Chondrocyte (in vitro differentiated cells): Measurements from ENCODE around the gene MTG2. TPM values are rescaled to one million over a fixed set of nuclear protein-coding genes. Genes with fewer than 3 reads are reported as not detected.

Experiments used
- DNase-seq: peaks from one replicate; pipeline ENCODE4 v3.0.0; 2021; ENCODE audit warnings: mixed read lengths, low spot score
- H3K27ac Mint-ChIP-seq: one replicate; pipeline ENCODE4 v1.8.0; 2021; ENCODE audit warnings: mild to moderate bottlenecking, moderate library complexity, mixed read lengths; ENCODE audit not compliant: unreplicated experiment
- H3K27me3 Mint-ChIP-seq: 2 replicates; pipeline ENCODE4 v1.8.0; 2021; ENCODE audit warnings: low read depth, mixed read lengths
- H3K36me3 Mint-ChIP-seq: 2 replicates; pipeline ENCODE4 v1.8.0; 2021; ENCODE audit warnings: low read depth, mixed read lengths
- H3K4me1 Mint-ChIP-seq: 2 replicates; pipeline ENCODE4 v1.8.0; 2021; ENCODE audit warnings: low read depth, mild to moderate bottlenecking, mixed read lengths
- H3K4me3 Mint-ChIP-seq: one replicate; pipeline ENCODE4 v1.8.0; 2021; ENCODE audit warnings: mild to moderate bottlenecking, moderate library complexity, mixed read lengths; ENCODE audit not compliant: unreplicated experiment
- H3K9me3 Mint-ChIP-seq: 2 replicates; pipeline ENCODE4 v1.8.0; 2021; ENCODE audit warnings: low read depth, mixed read lengths
- CTCF ChIP-seq: fragments of 200-600 bp; sonication (generic); IDR thresholded peaks from 2 replicates; pipeline ENCODE4 v1.5.0; 2021; ENCODE audit warnings: antibody characterized with exemption, mild to moderate bottlenecking, moderate library complexity
- total RNA-seq: library from RNA; stranded (reverse); gene quantifications from 3 replicates; pipeline ENCODE4 v1.2.1, GENCODE V29; 2021

The MTG2 gene
- total RNA-seq, 1 donor from 2014 or later = 22.3 TPM

GRCh38 chr20:62160253-62160652, 22.6 kb upstream of the MTG2 start:
- no peaks in the 10 kb centered on the region for H3K9me3 Mint-ChIP-seq
- H3K27ac Mint-ChIP-seq = no peak overlapping the region
- peaks cover 20% of the 10 kb centered on the region for H3K4me1 Mint-ChIP-seq
- no peak for DNase-seq
- no peak for TF ChIP-seq CTCF
- no peak overlapping the region for H3K4me3 Mint-ChIP-seq
- H3K36me3 Mint-ChIP-seq = peaks cover 6% of the 10 kb centered on the region
- H3K27me3 Mint-ChIP-seq = no peaks in the 10 kb centered on the region

- no peak overlapping the region for H3K27ac Mint-ChIP-seq
- no peak for TF ChIP-seq CTCF
- H3K27me3 Mint-ChIP-seq = no peaks in the 10 kb centered on the region
- peaks cover 8% of the 10 kb centered on the region for H3K36me3 Mint-ChIP-seq
- DNase-seq = no peak
- no peak overlapping the region for H3K4me3 Mint-ChIP-seq
- peaks cover 13% of the 10 kb centered on the region for H3K4me1 Mint-ChIP-seq
- H3K9me3 Mint-ChIP-seq = no peaks in the 10 kb centered on the region
Measured at GRCh38 chr20:62160876-62161275, 22.0 kb upstream of the MTG2 start.

- TF ChIP-seq CTCF = no peak
- Mint-ChIP-seq H3K9me3 (no peaks in the 10 kb centered on the region), H3K27ac (no peak overlapping the region), H3K4me1 (peaks cover 9% of the 10 kb centered on the region), H3K4me3 (no peak overlapping the region), H3K27me3 (no peaks in the 10 kb centered on the region), H3K36me3 (peaks cover 11% of the 10 kb centered on the region)
- no peak for DNase-seq
Measured at GRCh38 chr20:62161347-62161746, 21.5 kb upstream of the MTG2 start.

- Mint-ChIP-seq H3K4me1 (peaks cover 9% of the 10 kb centered on the region), H3K36me3 (peaks cover 12% of the 10 kb centered on the region), H3K27ac (no peak overlapping the region), H3K4me3 (no peak overlapping the region), H3K9me3 (no peaks in the 10 kb centered on the region), H3K27me3 (no peaks in the 10 kb centered on the region)
- TF ChIP-seq CTCF = no peak
- DNase-seq = no peak
Measured at GRCh38 chr20:62162765-62163484, 19.9 kb upstream of the MTG2 start.

- no peak overlapping the region for H3K4me3 Mint-ChIP-seq
- H3K36me3 Mint-ChIP-seq = peaks cover 15% of the 10 kb centered on the region
- H3K9me3 Mint-ChIP-seq = no peaks in the 10 kb centered on the region
- no peak overlapping the region for H3K27ac Mint-ChIP-seq
- no peaks in the 10 kb centered on the region for H3K27me3 Mint-ChIP-seq
- H3K4me1 Mint-ChIP-seq = peaks cover 9% of the 10 kb centered on the region
- no peak for TF ChIP-seq CTCF
- no peak for DNase-seq
Measured at GRCh38 chr20:62163485-62163865, 19.4 kb upstream of the MTG2 start.
